Left ventricle myocardium inferior (tissue), 1 donor: Measurements from ENCODE around the gene HS6ST3. TPM values are rescaled to one million over a fixed set of nuclear protein-coding genes. Genes with fewer than 3 reads are reported as not detected.

Experiments used
- DNase-seq: peaks from one replicate; pipeline ENCODE4 v3.0.0-alpha.2; 2020
- H3K27ac ChIP-seq: fragments of 200-600 bp; replicated peaks from 2 replicates; pipeline ENCODE4 v1.8.0; 2021
- H3K27me3 ChIP-seq: fragments of 200-600 bp; 2 replicates; pipeline ENCODE4 v1.8.0; 2021; ENCODE audit warnings: low read depth
- H3K36me3 ChIP-seq: fragments of 200-600 bp; 2 replicates; pipeline ENCODE4 v1.8.0; 2021
- H3K4me1 ChIP-seq: fragments of 200-600 bp; 2 replicates; pipeline ENCODE4 v1.8.0; 2021
- H3K4me3 ChIP-seq: fragments of 200-600 bp; 2 replicates; pipeline ENCODE4 v1.8.0; 2021; ENCODE audit warnings: mild to moderate bottlenecking, moderate library complexity
- H3K9me3 ChIP-seq: fragments of 200-600 bp; replicated peaks from 2 replicates; pipeline ENCODE4 v1.8.0; 2021
- CTCF ChIP-seq: fragments of 200-600 bp; IDR thresholded peaks from 2 replicates; pipeline ENCODE4 v1.8.0; 2021; ENCODE audit warnings: antibody characterized with exemption, mild to moderate bottlenecking, borderline replicate concordance
- intact Hi-C: fragments of 100-400 bp; cut with micrococcal nuclease; formaldehyde crosslinking; loops from one replicate; pipeline ENCODE4 v1.11.0; 2022
- total RNA-seq: library from RNA; stranded (reverse); fragmentation: NEBNext Ultra II Directional; extraction: Animal tissue kit (Norgen Biotek cat#: 25700); gene quantifications from one replicate; pipeline ENCODE4 v1.2.1, GENCODE V29; 2021
- donor health status: DM: no; HTN: yes; CAD: no; lungs with severe emphysema.

Gene HS6ST3
- total RNA-seq, 1 donor from 2014 or later: 2.0 TPM

GRCh38 chr13:96686286-96686685, 596.4 kb downstream of the HS6ST3 start:
- no peaks in the 10 kb centered on the region for H3K36me3 ChIP-seq
- no peak for TF ChIP-seq CTCF
- H3K27ac ChIP-seq: no peak overlapping the region
- DNase-seq: no peak
- intact Hi-C loops: no loop called here
- no peak overlapping the region for H3K4me3 ChIP-seq
- H3K4me1 ChIP-seq: no peaks in the 10 kb centered on the region
- H3K9me3 ChIP-seq: no peaks in the 10 kb centered on the region
- no peaks in the 10 kb centered on the region for H3K27me3 ChIP-seq

- H3K36me3 ChIP-seq: no peaks in the 10 kb centered on the region
- H3K27ac ChIP-seq: no peak overlapping the region
- H3K9me3 ChIP-seq: no peaks in the 10 kb centered on the region
- DNase-seq: no peak
- H3K4me3 ChIP-seq: no peak overlapping the region
- no peaks in the 10 kb centered on the region for H3K27me3 ChIP-seq
- intact Hi-C loops: no loop called here
- no peaks in the 10 kb centered on the region for H3K4me1 ChIP-seq
- TF ChIP-seq CTCF: no peak
Measured at GRCh38 chr13:96687191-96687590, 597.3 kb downstream of the HS6ST3 start.

- intact Hi-C loops: no loop called here
- Histone ChIP-seq H3K4me3 (no peak overlapping the region), H3K27me3 (no peaks in the 10 kb centered on the region), H3K36me3 (no peaks in the 10 kb centered on the region), H3K9me3 (no peaks in the 10 kb centered on the region), H3K27ac (no peak overlapping the region), H3K4me1 (no peaks in the 10 kb centered on the region)
- DNase-seq: no peak
- TF ChIP-seq CTCF: no peak
Measured at GRCh38 chr13:96690998-96691397, 601.1 kb downstream of the HS6ST3 start.

- intact Hi-C loops: no loop called here
- Histone ChIP-seq H3K4me1 (no peaks in the 10 kb centered on the region), H3K27ac (no peak overlapping the region), H3K27me3 (no peaks in the 10 kb centered on the region), H3K4me3 (no peak overlapping the region), H3K9me3 (peaks cover 10% of the 10 kb centered on the region), H3K36me3 (no peaks in the 10 kb centered on the region)
- DNase-seq: no peak
- TF ChIP-seq CTCF: no peak
Measured at GRCh38 chr13:96696389-96696900, 606.5 kb downstream of the HS6ST3 start.

GRCh38 chr13:96700657-96701056, 610.8 kb downstream of the HS6ST3 start:
- DNase-seq: no peak
- no peaks in the 10 kb centered on the region for H3K27me3 ChIP-seq
- no peak overlapping the region for H3K27ac ChIP-seq
- H3K4me3 ChIP-seq: no peak overlapping the region
- intact Hi-C loops: no loop called here
- peaks cover 10% of the 10 kb centered on the region for H3K9me3 ChIP-seq
- H3K4me1 ChIP-seq: no peaks in the 10 kb centered on the region
- no peak for TF ChIP-seq CTCF
- H3K36me3 ChIP-seq: no peaks in the 10 kb centered on the region
